HG03571 (cell line): Measurements from ENCODE around the gene UVSSA.
"Not testable (repeated sequence)": the region's sequence is repeated elsewhere in the genome, so short reads cannot be mapped to it uniquely, and the experiment has no call there.

Experiments used
- ATAC-seq: cut with Tn5 transposase; IDR thresholded peaks from one replicate; pipeline ENCODE4 v1.9.1; 2021; ENCODE audit not compliant: unreplicated experiment

The UVSSA gene

DNA sequence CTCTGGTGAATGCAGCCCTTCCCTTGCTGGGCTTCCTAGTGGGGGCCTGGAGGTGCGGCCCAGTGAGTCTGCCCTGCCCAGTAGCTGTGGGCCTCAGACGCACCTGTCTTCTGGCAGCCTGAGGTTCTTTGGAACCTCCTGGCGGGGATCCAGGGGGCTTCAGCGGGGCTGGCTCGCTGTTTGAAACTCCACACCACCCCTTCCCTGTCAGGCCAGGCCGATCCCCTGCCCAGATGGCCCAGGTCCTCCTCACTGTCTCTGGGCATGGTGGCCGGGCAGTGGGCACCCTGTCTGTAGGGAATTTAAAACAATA is 69.9 kb downstream of the UVSSA start:
- no peak for ATAC-seq

DNA sequence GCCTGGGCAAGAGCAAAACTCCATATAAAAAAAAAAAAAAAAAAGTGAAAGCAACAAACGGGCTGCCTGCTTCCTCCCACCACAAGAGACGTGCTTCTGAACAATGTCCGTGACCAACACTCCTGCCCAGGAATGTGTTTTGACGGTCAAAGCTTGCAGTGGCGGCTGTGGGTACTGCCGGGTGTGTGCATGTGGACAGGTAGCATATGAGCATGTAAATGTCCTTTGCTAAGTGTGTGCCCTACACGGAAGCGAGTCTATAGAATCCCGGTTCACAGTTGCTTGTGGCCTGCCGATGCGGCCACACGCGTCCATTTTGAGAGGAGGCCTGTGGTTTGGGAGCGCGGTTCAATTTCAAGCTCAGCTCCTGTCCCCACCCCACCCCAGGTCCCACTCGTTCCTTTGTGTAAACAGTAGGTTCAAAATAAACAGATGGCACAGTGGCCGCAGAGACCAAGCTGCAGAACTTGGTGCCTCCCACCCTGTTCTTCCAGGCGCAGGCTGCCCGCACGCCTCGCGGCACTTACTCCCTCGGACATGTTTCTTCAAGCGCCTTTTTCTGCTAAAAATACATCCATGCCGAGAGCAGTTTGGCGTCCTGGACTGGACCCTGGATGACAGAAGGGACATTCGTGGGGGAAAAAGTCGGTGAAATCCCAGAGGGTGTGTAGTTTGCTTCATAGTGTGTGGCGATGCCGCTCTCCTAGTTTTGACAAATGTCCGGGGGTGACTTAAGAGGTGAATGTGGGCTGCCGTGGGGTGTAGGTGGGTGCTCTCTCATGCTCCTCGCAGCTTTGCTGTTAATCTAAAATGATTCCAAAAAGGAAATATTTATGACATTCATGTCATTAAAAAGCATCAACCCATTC is 70.7 kb downstream of the UVSSA start:
- no peak for ATAC-seq

DNA sequence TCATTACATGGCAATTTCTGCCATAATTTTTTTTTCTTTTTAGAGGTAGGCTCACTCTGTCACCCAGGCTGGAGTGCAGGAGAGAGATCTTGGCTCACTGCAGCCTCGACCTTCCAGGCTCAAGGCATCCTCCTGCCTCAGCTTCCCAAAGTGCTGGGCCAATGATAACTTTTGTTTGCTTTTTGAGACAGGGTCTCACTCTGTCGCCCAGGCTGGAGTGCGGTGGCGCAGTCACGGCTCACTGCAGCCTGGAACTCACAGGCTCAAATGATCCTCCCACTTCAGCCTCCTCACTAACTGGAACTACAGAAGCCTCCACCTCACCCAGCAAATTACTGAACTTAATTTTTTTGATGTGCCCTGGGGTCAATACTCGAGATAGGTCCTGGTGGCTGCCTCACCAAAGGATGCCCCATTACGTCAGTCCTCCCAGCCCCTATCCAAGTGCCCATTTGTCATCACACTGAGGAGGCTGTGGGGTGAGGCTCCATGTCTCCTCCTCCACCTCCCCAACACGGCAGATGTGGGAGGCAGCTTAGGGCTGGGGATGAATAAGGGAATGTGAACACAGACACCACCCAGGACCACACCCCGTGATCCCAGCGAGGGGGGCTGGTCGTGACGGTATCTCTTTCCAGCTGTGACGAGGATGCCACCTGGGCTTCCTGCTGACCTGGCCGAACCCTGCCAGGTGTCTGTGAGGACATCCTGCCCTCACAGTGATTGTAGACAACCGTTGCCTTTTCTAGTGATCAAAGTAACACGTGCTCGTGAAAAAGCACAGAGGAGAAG is 71.7 kb downstream of the UVSSA start:
- no peak for ATAC-seq

DNA sequence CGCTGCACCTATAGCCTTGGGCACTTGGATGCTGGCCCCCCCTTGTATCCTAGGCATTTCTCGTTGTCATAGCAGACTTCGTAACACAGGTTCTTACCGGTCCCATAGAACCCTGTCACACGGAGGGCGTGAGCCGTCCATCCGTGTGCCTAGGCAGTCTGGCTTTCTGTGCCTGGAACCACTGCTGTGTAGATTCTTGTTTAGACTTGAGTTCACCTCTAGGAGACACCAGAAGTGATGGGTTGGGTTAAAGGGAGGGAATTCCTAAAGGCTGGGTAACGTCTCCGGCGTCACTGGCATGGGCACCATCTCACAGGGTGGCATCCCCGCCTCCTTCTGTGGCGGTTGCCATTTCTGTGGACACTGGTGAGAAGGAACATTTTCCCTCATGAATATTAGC is 72.7 kb downstream of the UVSSA start:
- no peak for ATAC-seq

- no peak for ATAC-seq
Observed at GRCh38 chr4:1421657-1422056, 74.6 kb downstream of the UVSSA start.

- ATAC-seq, result no peak
Observed at GRCh38 chr4:1427010-1427409, 80.0 kb downstream of the UVSSA start.

DNA sequence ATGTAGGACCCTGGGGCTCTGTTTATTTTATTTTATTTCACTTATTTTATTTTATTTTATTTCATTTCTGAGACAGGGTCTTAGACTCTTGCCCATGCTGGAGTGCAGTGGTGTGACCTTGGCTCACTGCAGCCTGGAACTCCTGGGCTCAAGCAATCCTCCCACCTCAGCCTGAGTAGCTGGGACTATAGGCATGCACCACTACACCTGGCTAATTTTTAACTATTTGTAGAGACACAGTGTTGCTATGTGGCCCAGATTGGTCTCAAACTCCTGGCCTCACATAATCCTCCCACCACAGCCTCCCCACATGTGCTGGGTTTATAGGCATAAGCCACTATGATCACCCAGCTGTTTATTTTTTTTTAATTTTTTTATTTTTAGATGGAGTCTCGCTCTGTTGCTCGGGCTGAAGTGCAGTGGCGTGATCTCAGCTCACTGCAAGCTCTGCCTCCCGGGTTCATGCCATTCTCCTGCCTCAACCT is 96.7 kb downstream of the UVSSA start:
- ATAC-seq, result not testable (repeated sequence)
